NCI-H2227 treated with DMSO at 0.1 percent for 48 hours (cell line): ENCODE results near the gene ZBTB44.

Experiments used
- DNase-seq: peaks from one replicate; lab custom pipeline; 2025; lab: John Stamatoyannopoulos, UW

The ZBTB44 gene

DNA sequence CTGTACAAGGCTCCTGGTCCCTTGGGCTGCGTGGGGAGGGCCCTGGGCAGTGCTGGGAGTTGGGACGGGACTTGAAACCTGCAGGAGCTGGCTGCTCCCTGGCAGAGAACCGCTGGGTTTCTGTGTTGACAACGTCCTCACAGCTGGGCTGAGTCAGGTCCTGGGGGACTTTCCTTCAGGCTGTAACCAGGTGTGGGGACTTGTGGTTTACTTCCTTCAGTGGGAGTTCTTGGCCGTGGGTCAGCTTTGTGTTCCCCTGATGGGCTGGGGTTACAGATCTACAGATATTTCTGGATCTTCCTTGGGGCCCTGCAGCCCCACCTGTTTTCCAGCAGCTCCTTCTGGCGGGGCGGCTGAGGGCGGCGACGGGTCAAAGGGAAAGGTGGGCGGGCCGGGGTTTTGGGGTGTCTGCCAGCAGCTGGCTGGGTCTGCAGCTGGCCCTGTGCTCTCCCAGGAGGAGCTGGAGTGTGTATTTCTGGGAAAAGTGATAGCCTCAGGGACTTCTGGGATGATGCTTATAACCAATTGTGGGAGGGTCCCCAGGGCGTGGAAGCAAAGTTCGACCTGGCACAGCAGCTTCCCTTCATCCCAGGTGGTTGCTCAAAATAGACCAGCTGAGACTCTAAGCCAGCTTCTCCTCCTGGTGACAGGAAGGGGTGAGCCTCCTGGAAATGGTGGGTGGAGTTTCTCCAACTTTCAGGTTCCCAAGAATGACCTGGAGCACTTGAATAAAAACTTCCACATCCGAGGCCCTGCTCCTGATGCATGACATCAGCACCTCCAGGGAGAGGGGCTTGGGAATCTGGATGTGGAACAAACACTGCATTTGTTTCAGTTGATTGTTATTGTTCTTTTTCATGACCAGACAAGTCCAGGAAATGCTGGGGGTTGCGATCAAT is 136.0 kb downstream of the ZBTB44 start:
- no peak for DNase-seq

DNA sequence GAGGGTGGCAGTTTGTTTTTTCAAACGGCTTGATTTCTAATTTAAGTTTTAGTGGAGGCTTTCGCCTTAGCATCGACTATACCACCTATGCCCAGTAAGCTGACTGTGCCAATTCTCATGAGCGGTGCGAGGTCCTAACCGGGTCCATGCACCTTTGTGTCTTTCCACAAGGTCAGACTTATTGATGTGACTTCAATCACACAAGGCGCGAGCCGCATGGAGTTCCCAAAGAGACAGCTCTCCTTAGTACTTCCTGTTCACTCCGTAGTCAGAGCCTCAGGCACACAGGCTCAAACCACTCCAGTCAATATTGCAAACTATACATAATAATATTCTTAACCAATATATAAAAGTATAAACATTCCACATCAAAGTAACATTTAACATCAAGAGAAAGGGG is 136.9 kb downstream of the ZBTB44 start:
- DNase-seq = no peak
